HepG2 (cell line): ENCODE results near the gene MYRIP. TPM values are rescaled to one million over a fixed set of nuclear protein-coding genes. Genes with fewer than 3 reads are reported as not detected.

ENCODE experiments used
- ATAC-seq: fragments of 200-7000 bp; cut with Tn5 transposase; 3 replicates; pipeline ENCODE4 v1.9.1; 2020; ENCODE audit warnings: mild to moderate bottlenecking, moderate library complexity
- BruUV-seq: library from RNA; stranded (reverse); fragments of 400-500 nt; replicated peaks from 2 replicates; lab custom pipeline; 2021; lab: Mats Ljungman, UMichigan
- CTCF ChIA-PET: fragments of 300-600 bp; formaldehyde crosslinking; extraction: SDS; loops from one replicate; lab custom pipeline; 2021; ENCODE audit warnings: low total read pairs, inconsistent platforms, low intra/inter-chr PET ratio; lab: Yijun Ruan, JAX
- POLR2A ChIA-PET: fragments of 350-600 bp; sonication (Branson Sonifier 250); formaldehyde crosslinking; loops from one replicate; lab custom pipeline; 2020; ENCODE audit warnings: antibody characterized with exemption, inconsistent platforms; lab: Yijun Ruan, JAX
- DNase-seq: peaks from one replicate; pipeline ENCODE4 v3.0.0-alpha.2; 2015; ENCODE audit warnings: low spot score
- FAIRE-seq: peaks from 3 replicates; lab custom pipeline; 2011; peaks lifted over from hg19 to GRCh38; lab: Jason Lieb, UNC
- H2AFZ ChIP-seq: one replicate; pipeline ENCODE4 v1.6.1; 2011; ENCODE audit warnings: low read length, inconsistent platforms
- H3K27ac ChIP-seq: fragments of 300-600 bp; 3 replicates; pipeline ENCODE4 v1.8.0; 2011; ENCODE audit warnings: mixed run types, mild to moderate bottlenecking, mixed read lengths, low read length, inconsistent platforms; ENCODE audit not compliant: insufficient read depth; ENCODE audit errors: extremely low read length
- H3K27me3 ChIP-seq, 2 experiments: fragments of 200-600 bp in 1 of 2; 2 replicates in 1 of 2; 3 replicates in 1 of 2; pipeline versions ENCODE4 v1.6.0 to v1.8.0; 2011; ENCODE audit warnings: low read length in 2 of 2, mild to moderate bottlenecking in 2 of 2, moderate library complexity in 2 of 2, inconsistent platforms in 1 of 2; ENCODE audit not compliant: insufficient read depth in 2 of 2, control insufficient read depth in 1 of 2
- H3K36me3 ChIP-seq, 2 experiments: fragments of 200-600 bp in 1 of 2; replicated peaks in 1 of 2; 2 replicates in 1 of 2; 3 replicates in 1 of 2; pipeline versions ENCODE4 v1.5.1 to v1.8.0; 2011; ENCODE audit warnings: low read length in 2 of 2, inconsistent platforms in 1 of 2; ENCODE audit not compliant: insufficient read depth in 2 of 2, control insufficient read depth in 1 of 2
- H3K4me1 ChIP-seq: 2 replicates; pipeline ENCODE4 v1.5.1; 2012; ENCODE audit warnings: low read length, inconsistent platforms; ENCODE audit not compliant: insufficient read depth
- H3K4me2 ChIP-seq: 2 replicates; pipeline ENCODE4 v1.6.0; 2011; ENCODE audit warnings: low read depth, low read length, inconsistent platforms
- H3K4me3 ChIP-seq, 3 experiments: fragments of 200-600 bp in 1 of 3; sonication (generic), shearing (Covaris generic) in 1 of 3; replicated peaks in 1 of 3; 2 replicates each; pipeline ENCODE4 v1.5.1; 2011 to 2016; ENCODE audit warnings: low read length in 3 of 3, inconsistent platforms in 2 of 3, low read depth in 2 of 3, mild to moderate bottlenecking in 2 of 3, control low read depth in 1 of 3, mixed read lengths in 1 of 3; ENCODE audit not compliant: insufficient read depth in 1 of 3
- H3K79me2 ChIP-seq: one replicate; pipeline ENCODE4 v1.6.1; 2011; ENCODE audit warnings: low read length, inconsistent platforms; ENCODE audit not compliant: insufficient read depth
- H3K9ac ChIP-seq: 2 replicates; pipeline ENCODE4 v1.6.0; 2011; ENCODE audit warnings: mild to moderate bottlenecking, low read depth, low read length, inconsistent platforms; ENCODE audit not compliant: insufficient read depth
- H3K9me3 ChIP-seq: 2 replicates; pipeline ENCODE4 v1.5.1; 2012; ENCODE audit warnings: mild to moderate bottlenecking, low read length
- H4K20me1 ChIP-seq: 2 replicates; pipeline ENCODE4 v1.6.0; 2011; ENCODE audit warnings: inconsistent platforms, mild to moderate bottlenecking, low read length, moderate library complexity; ENCODE audit not compliant: insufficient read depth
- ARID4A ChIP-seq: sonication (generic); formaldehyde crosslinking; IDR thresholded peaks from 2 replicates; pipeline ENCODE4 v1.5.0; 2020; ENCODE audit warnings: mild to moderate bottlenecking, missing genetic modification reagents, borderline replicate concordance
- ARNT2 ChIP-seq: sonication (generic); formaldehyde crosslinking; IDR thresholded peaks from 2 replicates; pipeline ENCODE4 v1.8.0; 2022; ENCODE audit warnings: mild to moderate bottlenecking, low read depth, missing genetic modification reagents, moderate library complexity
- CENPBD1 ChIP-seq: sonication (generic); formaldehyde crosslinking; IDR thresholded peaks from 2 replicates; pipeline ENCODE4 v1.8.0; 2022; ENCODE audit warnings: missing genetic modification reagents, low read depth, mild to moderate bottlenecking, borderline replicate concordance
- DRAP1 ChIP-seq: IDR thresholded peaks from 2 replicates; pipeline ENCODE4 v1.6.1; 2016; ENCODE audit warnings: missing genetic modification reagents, missing compliant biosample characterization
- KLF16 ChIP-seq, 2 experiments: sonication (generic) in 1 of 2; formaldehyde crosslinking in 1 of 2; IDR thresholded peaks; 2 replicates each; pipeline versions ENCODE4 v1.6.1 to v1.8.0; 2016 to 2023; ENCODE audit warnings: missing genetic modification reagents in 2 of 2, missing compliant biosample characterization in 1 of 2
- PLSCR1 ChIP-seq: sonication (generic); formaldehyde crosslinking; IDR thresholded peaks from 2 replicates; pipeline ENCODE4 v1.5.0; 2020; ENCODE audit warnings: missing genetic modification reagents, mild to moderate bottlenecking, borderline replicate concordance
- RBM22 ChIP-seq: fragments of 200-400 bp; formaldehyde crosslinking; optimal IDR thresholded peaks from 2 replicates; pipeline ENCODE3; 2017; ENCODE audit warnings: mild to moderate bottlenecking, low read length, moderate library complexity
- WIZ ChIP-seq: sonication (generic); formaldehyde crosslinking; IDR thresholded peaks from 2 replicates; pipeline ENCODE4 v1.5.1; 2020; ENCODE audit warnings: mild to moderate bottlenecking, missing genetic modification reagents
- ZBTB37 ChIP-seq: sonication (generic); formaldehyde crosslinking; IDR thresholded peaks from 2 replicates; pipeline ENCODE4 v1.4.0; 2020; ENCODE audit warnings: mild to moderate bottlenecking, missing genetic modification reagents
- ZBTB49 ChIP-seq: sonication (generic); formaldehyde crosslinking; IDR thresholded peaks from 2 replicates; pipeline ENCODE4 v1.4.0; 2020; ENCODE audit warnings: missing genetic modification reagents, borderline replicate concordance
- ZNF12 ChIP-seq: sonication (generic); formaldehyde crosslinking; IDR thresholded peaks from 2 replicates; pipeline ENCODE4 v1.5.0; 2020; ENCODE audit warnings: missing genetic modification reagents
- ZNF350 ChIP-seq: sonication (generic); formaldehyde crosslinking; IDR thresholded peaks from 2 replicates; pipeline ENCODE4 v1.4.0; 2020; ENCODE audit warnings: mild to moderate bottlenecking, low read depth, missing genetic modification reagents, borderline replicate concordance
- ZNF598 ChIP-seq: sonication (generic); formaldehyde crosslinking; IDR thresholded peaks from 2 replicates; pipeline ENCODE4 v1.5.1; 2020; ENCODE audit warnings: mild to moderate bottlenecking, missing genetic modification reagents, borderline replicate concordance
- ZNF672 ChIP-seq: sonication (generic); formaldehyde crosslinking; IDR thresholded peaks from 2 replicates; pipeline ENCODE4 v1.8.1; 2022; ENCODE audit warnings: missing genetic modification reagents
- WGBS: methylation state at CpG from one replicate; pipeline ENCODE4 v1.1.6; 2017; ENCODE audit warnings: low lambda C conversion rate; 5-methylcytosine and 5-hydroxymethylcytosine counted together
- in situ Hi-C: cut with HindIII; loops from 2 replicates; pipeline ENCODE4 v1.10.0; 2017; ENCODE audit warnings: low pct_unique_long_range_greater_than_20kb; ENCODE audit not compliant: extremely low pct_ligation_motif_present
- intact Hi-C: fragments of 100-400 bp; cut with micrococcal nuclease; formaldehyde crosslinking; loops from one replicate; pipeline ENCODE4 v1.10.0; 2022; ENCODE audit not compliant: unreplicated experiment
- polyA plus RNA-seq, 8 experiments: library from polyadenylated mRNA; depleted of rRNA in 3 of 8; stranded (reverse) in 7 of 8; unstranded in 1 of 8; fragments of >200 nt; fragmentation: Illumina TruSeq in 4 of 8; extraction: Trizol in 4 of 8; gene quantifications; 2 replicates each; pipeline versions ENCODE4 v1.2.1 to v1.2.3, GENCODE V29; 2011 to 2016; ENCODE audit warnings: low read depth in 4 of 8, missing spikeins in 1 of 8, mixed read lengths in 1 of 8; ENCODE audit not compliant: insufficient read depth in 1 of 8
- total RNA-seq, 5 experiments: library from RNA; depleted of rRNA; stranded (reverse); fragments of >200 nt; fragmentation: Illumina TruSeq; extraction: Trizol; gene quantifications; 2 replicates each; pipeline ENCODE4 v1.2.3, GENCODE V29; 2016; ENCODE audit warnings: low read depth in 1 of 5

Gene MYRIP
- total and polyA plus RNA-seq, 2 of the 13 experiments (the other 11 are each of a cell fraction or from before 2014, with no cell fraction given) = 0.64 to 0.84 TPM

GRCh38 chr3:39762537-39763070 lies 46.8 kb upstream of the MYRIP start:
- in situ Hi-C loops (no loop called here), intact Hi-C loops (no loop called here)
- no peak overlapping the region for H2AFZ ChIP-seq
- H3K4me2 ChIP-seq = no peak overlapping the region
- no peaks in the 10 kb centered on the region for H4K20me1 ChIP-seq
- ChIA-PET POLR2A (no interaction called here), CTCF (no interaction called here)
- H3K4me3 ChIP-seq = no peak overlapping the region
- H3K9me3 ChIP-seq = no peaks in the 10 kb centered on the region
- H3K9ac ChIP-seq = no peak overlapping the region
- H3K27me3 ChIP-seq = 0 out of 5 replicates have a peak, but pooled peaks cover 0 to 4% of the 10 kb centered on the region in 2 experiments
- FAIRE-seq = no peak
- no peak for DNase-seq
- H3K36me3 ChIP-seq = no peaks in the 10 kb centered on the region
- no peak overlapping the region for H3K27ac ChIP-seq
- no peaks in the 10 kb centered on the region for H3K79me2 ChIP-seq
- ATAC-seq = no peak
- H3K4me1 ChIP-seq = no peaks in the 10 kb centered on the region
- no TSS peak for BruUV-seq
- 0% methylated on average over 1 of the region's 1 CpG for WGBS
- TF ChIP-seq ARNT2 (CRISPR knock-in tag) = no peak
- no peak for TF ChIP-seq ZBTB37 (CRISPR knock-in tag)
- TF ChIP-seq ZNF350 (CRISPR knock-in tag) = no peak
- TF ChIP-seq PLSCR1 (CRISPR knock-in tag) = no peak
- TF ChIP-seq CENPBD1 (CRISPR knock-in tag) = no peak
- no peak for TF ChIP-seq WIZ (CRISPR knock-in tag)
- TF ChIP-seq KLF16 (CRISPR knock-in tag; IDR thresholded peaks at IDR 0.05) = no peak
- TF ChIP-seq ZNF598 (CRISPR knock-in tag) = no peak
- no peak for TF ChIP-seq ZNF672 (CRISPR knock-in tag)
- no peak for TF ChIP-seq ZBTB49
- no peak for TF ChIP-seq DRAP1 (CRISPR knock-in tag)
- TF ChIP-seq ARID4A (CRISPR knock-in tag) = no peak
- TF ChIP-seq ZNF12 = no peak
- TF ChIP-seq RBM22 = no peak
